DMS79 treated with DMSO at 0.1 percent for 48 hours (cell line): ENCODE results near the gene LRIT2.

Experiments
- DNase-seq: peaks from one replicate; lab custom pipeline; 2025; lab: John Stamatoyannopoulos, UW

Gene LRIT2

DNA sequence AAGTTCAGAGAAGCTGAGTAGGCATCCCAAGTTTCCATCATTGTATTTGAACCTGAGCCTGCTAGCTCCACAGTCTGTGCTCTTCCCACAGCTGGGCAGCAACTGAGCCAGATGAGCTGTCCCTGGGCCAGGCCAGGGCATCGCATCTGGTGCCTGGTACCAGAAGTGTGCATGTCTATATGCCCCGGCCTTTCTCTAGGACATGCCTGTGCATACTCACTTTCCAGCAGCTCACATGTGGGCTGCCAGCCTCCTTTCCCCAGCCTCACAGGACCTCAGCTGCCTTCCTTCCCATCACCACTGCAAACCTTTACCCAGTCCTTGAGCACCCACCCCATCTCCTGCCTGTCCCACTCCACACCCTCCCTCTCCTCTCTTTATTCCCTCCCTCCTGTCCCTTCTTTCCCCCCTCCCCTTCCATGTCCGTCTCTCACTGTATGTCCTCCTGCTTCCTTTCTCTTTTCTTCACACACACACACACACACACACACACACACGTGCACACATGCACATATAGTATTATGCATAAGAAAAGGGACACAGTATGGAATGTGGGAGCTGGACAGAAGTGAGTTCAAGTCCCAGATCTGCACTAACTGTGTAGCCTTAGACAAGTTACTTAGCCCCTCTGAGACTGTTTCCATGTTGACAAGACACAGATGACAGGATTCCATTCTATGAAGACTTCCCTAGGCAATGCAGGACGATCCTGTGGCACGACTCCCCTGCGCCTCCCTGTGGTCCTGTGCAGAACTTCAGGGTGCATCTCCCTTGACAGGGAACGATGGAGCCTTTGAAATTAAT lies 20.1 kb downstream of the LRIT2 start:
- DNase-seq, result no peak

GRCh38 chr10:84204610-84205009 lies 20.7 kb downstream of the LRIT2 start:
- no peak for DNase-seq

GRCh38 chr10:84204122-84204521 lies 21.2 kb downstream of the LRIT2 start:
- no peak for DNase-seq

DNA sequence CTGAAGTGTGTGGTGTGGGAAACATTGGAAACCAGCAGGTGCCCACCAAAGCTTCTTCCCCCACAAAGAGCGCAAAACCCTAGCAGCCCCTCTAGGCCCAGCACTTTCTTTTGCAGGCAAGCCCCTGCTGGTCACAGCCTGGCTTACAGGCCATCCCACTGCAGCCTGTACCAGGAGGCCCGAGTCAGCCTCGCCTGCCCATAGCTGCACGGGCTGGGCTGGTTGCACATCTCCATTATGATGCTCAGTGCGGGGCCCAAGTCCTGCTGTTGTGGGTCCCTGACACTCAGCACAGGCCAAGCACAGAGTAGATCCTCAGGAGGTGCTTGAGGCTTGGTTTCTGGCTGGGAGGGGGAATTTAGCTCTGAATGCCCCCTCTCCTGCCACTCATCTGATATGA lies 23.0 kb downstream of the LRIT2 start:
- DNase-seq, result no peak

- no peak for DNase-seq
Observed at GRCh38 chr10:84201682-84202081, 23.7 kb downstream of the LRIT2 start.

DNA sequence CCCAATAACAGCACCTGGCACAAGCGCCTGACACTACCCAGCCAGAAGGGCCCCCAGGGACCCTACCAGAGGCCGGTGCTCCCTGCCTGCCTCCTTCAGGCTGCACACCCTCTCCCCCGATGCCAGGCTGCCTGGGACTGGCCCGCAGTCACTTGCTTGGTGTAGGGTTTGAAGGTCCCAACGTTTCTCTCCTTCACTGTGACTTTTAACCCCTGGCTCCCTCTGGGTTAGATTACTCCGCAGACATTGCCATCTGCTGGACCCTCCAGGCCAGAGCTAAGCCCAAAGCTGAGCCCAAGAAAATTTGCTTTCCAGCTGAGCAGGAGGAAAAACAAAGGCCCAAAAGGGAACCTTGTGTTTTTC lies 24.1 kb downstream of the LRIT2 start:
- no peak for DNase-seq

DNA sequence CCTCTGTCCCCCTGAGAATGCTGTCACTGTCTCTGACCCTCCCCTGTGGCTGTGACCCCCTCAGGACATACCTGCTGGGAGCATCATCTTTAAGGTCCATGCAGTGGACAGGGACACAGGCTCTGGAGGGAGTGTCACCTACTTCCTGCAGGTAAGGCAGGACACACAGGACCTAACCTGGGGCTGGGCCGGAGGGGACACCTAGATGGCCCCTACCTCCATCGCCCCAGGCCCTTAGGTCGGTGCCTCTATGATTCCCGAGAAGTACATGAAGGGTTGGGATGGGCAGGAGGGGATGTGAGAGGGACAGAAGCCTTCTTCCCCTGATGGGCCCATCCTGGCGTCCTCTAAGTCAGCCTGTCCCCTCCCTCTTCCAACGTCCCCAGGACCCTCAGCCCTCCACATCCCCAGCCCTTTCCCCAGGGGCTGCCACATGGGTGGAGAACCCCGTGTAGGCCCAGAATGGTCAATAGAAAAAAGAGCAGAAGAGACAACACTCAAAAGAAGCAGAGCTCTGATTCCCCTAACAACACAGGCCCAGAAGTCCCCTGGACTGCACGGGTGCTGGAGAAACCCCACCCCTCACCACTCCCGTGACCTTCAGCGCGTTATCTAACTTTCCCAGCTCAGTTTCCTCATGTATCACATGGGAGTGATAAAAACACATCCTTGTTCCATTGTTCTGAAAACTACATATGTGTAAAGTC lies 24.7 kb downstream of the LRIT2 start:
- DNase-seq, result no peak

DNA sequence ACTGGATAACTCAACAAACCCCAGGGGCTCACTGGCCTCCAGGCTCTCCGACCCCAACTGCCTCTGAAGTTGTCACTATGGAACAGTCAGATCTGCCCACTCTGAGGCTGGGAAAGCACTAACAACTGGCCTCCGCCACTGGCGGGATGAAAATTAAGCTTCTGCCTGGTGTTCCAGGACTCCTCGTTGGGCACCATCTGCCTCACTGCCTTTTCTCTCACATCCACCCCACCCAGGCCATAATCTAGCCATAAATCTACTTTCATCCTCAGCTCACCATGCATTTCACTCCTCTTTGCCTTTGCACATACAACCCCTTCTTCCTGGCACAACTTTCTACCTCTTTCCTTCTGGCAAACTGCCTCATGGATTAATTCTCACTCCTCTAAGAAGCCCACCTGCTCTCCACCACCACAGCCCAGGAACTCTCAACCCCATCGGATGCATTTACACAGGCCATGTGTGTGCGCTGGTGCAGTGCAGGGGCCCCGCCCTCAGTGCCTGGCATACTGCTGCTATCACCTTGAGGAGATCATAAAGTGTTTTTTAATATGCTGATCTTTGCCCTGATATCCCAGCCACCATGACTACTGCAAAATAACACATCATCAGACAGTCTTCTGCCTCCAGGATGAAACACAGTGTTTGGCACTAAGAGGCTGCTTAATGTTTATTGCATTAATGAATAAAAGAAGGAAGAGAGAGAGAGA lies 27.0 kb downstream of the LRIT2 start:
- peak; percentile 18 for DNase-seq

- no peak for DNase-seq
Observed at GRCh38 chr10:84197643-84198042, 27.7 kb downstream of the LRIT2 start.

GRCh38 chr10:84196941-84197340 lies 28.4 kb downstream of the LRIT2 start:
- DNase-seq, result peak; percentile 42

DNA sequence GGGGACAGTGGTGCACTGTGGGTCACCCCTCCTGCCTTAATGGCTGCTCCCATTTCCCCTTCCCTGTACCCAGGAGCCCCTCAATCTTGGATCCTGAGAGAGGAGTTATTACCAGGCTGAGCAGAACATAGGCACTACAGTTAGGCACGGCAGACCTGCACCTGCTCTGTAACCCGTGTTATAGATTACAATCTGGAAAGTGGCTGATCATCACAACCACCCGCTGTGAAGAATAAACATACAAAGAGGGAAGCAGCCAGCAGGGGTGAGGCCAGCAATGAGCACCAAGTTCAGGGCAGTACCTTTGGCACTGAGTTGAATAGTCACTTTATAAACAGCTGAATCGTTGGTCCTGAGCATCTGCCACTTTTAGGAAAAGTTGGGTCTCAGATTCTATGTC lies 29.3 kb downstream of the LRIT2 start:
- DNase-seq, result peak; percentile 64

- DNase-seq, result no peak
Observed at GRCh38 chr10:84195044-84195830, 30.1 kb downstream of the LRIT2 start.

DNA sequence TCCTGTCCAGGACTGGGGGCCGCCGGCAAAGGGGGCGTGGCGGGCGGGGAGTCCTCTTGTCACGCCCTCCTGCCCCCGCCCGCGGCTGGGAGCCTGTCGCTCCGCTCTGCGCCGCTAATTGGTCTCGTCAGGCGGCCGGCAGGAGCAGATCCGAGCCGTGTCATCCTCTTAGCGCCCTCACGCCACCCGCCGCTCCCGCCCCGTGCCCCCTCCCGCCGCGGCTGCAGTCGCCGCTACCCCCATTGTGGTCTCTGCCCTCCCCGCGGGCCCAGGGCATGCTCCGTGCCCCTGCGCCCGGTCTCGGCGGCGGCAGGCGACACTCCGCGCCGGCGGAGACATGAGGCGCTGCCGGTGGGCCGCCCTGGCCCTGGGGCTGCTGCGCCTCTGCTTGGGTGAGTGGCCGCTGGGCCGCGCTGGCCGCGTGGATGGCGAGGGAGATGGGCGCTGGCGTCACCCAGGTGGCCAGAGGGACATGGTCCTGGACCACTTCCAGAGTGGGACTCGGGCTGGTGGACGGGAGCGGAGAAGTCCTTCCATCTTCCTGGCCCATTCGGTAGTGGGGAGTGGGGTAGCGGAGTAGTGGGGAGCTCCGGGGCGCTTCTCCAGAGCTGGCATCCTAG lies 30.8 kb downstream of the LRIT2 start, which contains the start of gene CDHR1:
Gene CDHR1 (plus strand): TSS at position 114 of the 620 bp plus-strand sequence. CDS start 224 bp downstream, at position 338.
- peak; percentile 7 for DNase-seq

- DNase-seq, result no peak
Observed at GRCh38 chr10:84193846-84194423, 31.4 kb downstream of the LRIT2 start.

- no peak for DNase-seq
Observed at GRCh38 chr10:84193327-84193726, 32.0 kb downstream of the LRIT2 start.

DNA sequence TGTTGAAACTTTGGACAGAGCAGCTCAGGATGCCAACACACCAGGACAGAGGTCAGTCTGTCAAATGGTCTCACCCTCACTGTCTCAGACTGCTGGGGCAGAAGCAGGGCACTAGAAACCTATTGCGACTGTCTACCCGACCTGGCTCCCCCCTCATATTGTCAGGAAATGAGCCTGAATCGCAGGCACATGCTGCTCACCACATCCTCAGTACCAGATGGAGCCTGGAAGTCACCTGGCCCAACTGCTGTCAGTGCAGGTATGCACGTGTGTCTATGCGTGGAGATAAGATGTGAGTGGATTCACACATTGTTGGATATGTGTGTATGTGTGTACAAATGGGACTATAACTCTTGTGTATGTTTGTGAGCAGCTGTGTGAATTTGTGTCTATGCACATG lies 34.2 kb downstream of the LRIT2 start:
- DNase-seq, result no peak

- no peak for DNase-seq
Observed at GRCh38 chr10:84190621-84191020, 34.7 kb downstream of the LRIT2 start.

GRCh38 chr10:84188815-84189214 lies 36.5 kb downstream of the LRIT2 start:
- DNase-seq, result no peak

DNA sequence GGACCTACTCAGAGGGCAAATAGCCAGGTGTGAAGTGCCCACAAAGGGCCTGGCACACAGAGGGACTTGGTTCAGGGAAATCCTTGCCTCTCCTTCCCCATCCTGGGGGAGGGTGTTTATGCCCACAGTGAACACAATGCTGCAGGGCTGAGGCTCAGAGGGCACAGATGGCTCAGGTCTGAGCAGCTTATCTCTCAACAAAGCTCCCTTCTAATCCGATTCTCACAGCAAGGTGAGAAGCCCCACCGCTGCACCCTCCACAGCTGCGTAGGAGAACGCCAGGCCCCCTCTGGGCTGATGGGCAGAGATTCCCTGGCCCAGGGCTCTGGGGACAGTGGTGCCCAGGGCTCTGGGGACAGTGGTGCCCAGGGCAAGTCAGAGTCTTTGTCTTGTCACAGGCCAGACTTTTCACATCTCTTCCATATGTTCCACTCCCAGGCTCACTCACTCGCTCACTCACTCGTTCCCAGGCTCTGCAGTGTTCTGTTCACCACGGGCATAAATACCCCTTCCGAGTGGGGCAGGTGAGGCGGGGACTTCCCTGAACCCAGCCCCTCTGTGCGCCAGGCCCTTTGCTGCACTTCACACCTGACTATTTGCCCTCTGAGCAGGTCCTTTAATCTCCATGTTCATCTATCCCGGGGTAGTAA lies 39.7 kb downstream of the LRIT2 start:
- DNase-seq, result no peak

DNA sequence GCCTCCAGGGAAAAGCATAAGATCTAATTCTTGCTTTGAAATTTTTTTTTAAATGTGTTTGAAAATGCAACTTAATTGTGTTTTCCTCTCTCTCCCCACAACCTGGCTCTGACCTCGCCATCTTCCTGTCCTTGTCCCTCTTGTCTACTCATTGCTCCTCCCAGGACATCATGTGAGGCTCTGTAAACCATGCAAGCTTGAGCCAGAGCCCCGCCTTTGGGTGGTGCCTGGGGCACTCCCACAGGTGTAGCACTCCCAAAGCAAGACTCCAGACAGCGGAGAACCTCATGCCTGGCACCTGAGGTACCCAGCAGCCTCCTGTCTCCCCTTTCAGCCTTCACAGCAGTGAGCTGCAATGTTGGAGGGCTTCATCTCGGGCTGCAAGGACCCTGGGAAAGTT lies 40.8 kb downstream of the LRIT2 start:
- no peak for DNase-seq

DNA sequence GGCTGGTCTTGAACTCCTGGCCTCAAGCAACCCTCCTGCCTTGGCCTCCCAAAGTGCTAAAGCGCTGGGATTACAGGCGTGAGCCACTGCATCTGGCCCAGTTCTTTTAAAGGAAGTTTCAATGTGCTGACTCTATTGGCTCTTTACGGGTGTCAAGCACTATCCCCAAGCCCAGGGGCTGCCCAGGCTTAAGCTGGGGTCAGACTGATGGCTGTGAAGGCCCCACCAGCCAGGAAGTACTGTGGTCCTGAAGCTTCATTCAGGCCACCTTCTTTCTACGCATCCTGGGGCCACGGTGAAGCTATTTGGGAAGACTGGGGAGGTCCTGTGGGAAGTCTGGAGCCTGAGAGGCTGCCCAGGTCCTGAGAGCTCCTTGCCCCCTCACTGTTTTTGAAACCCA lies 43.7 kb downstream of the LRIT2 start:
- no peak for DNase-seq
